HG03575 (cell line): Measurements from ENCODE around the gene PEAK3.

ENCODE experiments used
- ATAC-seq: cut with Tn5 transposase; IDR thresholded peaks from one replicate; pipeline ENCODE4 v1.9.1; 2021; ENCODE audit not compliant: unreplicated experiment, insufficient number of reproducible peaks, low FRiP score; ENCODE audit errors: extremely low read depth

Gene PEAK3

DNA sequence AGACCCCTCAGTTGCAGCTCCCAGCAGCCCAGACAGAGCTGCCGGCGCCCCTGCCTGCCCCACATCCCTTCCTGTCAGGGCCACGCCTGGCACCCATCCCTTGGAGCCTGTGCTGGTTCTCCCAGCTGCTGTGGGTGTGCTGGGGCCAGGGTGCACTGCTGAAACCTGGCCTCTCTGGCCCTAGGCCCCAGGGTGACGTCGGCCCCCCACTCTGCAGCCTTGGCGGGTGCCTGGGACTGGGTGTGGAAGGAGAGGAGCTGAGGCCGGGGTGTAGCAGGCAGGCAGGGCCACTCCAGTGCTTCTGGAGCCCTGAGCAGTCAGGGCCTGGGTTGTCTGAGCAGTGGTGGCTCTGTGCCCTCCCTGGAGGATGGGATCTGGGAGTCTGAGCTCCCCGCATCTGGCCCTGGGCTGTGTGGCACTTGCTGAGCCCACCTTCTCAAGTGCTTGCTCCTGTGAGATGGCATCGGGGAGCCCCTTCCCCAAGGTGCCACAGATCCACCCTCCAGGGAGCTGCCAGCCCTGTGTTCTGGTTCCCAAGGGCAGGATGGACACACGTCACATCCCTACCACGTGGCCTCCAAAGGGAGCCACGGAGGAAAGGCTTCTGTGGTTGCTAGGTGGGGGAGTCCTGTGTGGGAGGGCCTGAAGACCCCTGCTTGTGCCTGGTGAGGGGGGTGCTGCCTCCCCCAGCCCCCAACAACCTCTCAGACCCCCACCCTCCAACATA, 51.0 kb downstream of the PEAK3 start:
- ATAC-seq, result no peak

DNA sequence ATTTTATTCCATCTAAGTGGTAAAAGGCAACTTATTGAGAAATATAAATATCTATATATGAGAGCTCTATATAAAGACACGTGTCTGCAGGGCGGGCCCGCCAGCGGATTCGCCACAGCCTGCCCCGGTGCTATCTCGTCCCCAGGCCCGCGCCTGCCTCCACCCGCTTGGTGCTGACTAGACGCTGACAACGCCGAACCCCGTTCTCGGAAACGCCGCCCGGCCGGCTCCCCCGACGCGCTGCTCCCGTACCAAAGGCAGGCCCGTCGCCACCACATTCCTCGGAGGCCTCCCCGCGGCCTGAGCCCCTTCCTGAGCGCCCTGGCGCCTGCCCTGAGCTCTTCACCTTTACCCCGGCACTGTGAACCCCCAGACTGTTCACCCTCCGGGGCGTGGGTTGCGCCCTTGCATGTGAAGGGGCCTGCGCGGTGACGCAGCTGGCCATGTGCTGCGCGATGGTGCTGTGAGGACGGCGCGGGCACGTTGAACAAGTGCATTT, 51.9 kb downstream of the PEAK3 start:
- no peak for ATAC-seq

- ATAC-seq, result no peak
Measured at GRCh38 chr19:2229103-2230032, 52.6 kb downstream of the PEAK3 start.

GRCh38 chr19:2228157-2229030, 53.6 kb downstream of the PEAK3 start:
- no peak for ATAC-seq

DNA sequence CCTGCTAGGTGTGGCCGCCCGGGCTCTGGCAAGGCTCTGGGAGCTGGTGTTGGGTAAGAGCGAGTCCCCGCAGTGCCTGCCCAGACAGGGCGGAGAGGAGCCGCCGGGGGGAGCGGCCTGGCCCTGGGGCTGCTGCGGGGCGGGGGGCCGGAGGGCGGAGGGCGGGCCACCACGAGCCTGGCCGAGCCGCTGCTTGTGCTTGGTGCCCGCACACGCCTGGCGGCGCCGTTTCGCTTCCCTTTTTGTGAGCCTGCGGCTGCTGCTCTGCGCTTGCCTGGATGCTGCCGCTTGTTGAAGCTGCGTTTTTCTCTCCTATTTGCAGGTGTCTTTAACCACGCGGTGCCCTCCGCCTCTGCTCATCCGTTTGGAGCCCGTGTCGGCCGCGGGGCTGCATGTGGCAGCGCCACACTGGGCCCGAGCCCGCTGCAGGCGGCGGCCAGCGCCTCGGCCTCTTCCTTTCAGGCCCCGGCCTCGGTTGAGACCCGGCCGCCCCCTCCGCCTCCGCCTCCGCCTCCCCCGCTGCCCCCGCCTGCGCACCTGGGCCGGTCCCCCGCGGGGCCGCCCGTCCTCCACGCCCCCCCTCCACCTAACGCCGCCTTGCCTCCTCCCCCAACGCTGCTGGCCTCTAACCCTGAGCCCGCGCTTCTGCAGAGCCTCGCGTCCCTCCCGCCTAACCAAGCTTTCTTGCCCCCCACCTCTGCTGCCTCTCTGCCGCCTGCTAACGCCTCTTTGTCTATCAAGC, 54.4 kb downstream of the PEAK3 start:
- ATAC-seq, result no peak

GRCh38 chr19:2226840-2227360, 55.1 kb downstream of the PEAK3 start:
- ATAC-seq, result no peak

DNA sequence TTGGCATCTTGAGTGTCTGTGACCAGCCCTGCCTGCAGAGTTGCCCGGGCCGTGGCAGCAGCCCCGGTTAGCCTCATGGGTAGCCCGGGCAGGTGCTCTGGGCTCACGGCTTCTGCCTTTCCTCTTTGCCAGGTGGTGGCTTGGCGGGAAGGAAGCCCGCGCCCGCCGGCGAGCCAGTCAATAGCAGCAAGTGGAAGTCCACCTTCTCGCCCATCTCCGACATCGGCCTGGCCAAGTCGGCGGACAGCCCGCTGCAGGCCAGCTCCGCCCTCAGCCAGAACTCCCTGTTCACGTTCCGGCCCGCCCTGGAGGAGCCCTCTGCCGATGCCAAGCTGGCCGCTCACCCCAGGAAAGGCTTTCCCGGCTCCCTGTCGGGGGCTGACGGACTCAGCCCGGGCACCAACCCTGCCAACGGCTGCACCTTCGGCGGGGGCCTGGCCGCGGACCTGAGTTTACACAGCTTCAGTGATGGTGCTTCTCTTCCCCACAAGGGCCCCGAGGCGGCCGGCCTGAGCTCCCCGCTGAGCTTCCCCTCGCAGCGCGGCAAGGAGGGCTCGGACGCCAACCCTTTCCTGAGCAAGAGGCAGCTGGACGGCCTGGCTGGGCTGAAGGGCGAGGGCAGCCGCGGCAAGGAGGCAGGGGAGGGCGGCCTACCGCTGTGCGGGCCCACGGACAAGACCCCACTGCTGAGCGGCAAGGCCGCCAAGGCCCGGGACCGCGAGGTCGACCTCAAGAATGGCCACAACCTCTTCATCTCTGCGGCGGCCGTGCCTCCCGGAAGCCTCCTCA, 55.7 kb downstream of the PEAK3 start:
- no peak for ATAC-seq

GRCh38 chr19:2225415-2226050, 56.4 kb downstream of the PEAK3 start:
- no peak for ATAC-seq

GRCh38 chr19:2224754-2225349, 57.1 kb downstream of the PEAK3 start:
- no peak for ATAC-seq
